Lower leg skin (tissue), 3 donors: ENCODE data around the gene NETO2.

ENCODE experiments used
- CTCF ChIP-seq, 3 donors: fragments of 450-650 bp; IDR thresholded peaks; one replicate each; pipeline ENCODE4 v1.5.1; 2016; ENCODE audit warnings: antibody characterized with exemption in 3 of 3, mild to moderate bottlenecking in 3 of 3, moderate library complexity in 2 of 3
- POLR2A ChIP-seq, 2 donors: fragments of 450-650 bp; IDR thresholded peaks; one replicate each; pipeline ENCODE4 v1.6.1; 2016 to 2017; ENCODE audit warnings: antibody characterized with exemption in 2 of 2, mild to moderate bottlenecking in 1 of 2, moderate library complexity in 1 of 2

- TF ChIP-seq CTCF (IDR thresholded peaks at IDR 0.05) = no peak
- TF ChIP-seq POLR2A (IDR thresholded peaks at IDR 0.05) = no peak
These were observed 32.8 kb downstream of the NETO2 start for GRCh38 chr16:47110939-47111338.
